ENCODE measurements around the gene ADGRD1.

ADGRD1 gene

GRCh38 chr12:131100031-131100674 is 146.4 kb downstream of the ADGRD1 start:
- DNase-seq (ENCODE audit: low read depth): no peak
- no peak for TF ChIP-seq CTCF (IDR thresholded peaks at IDR 0.05; ENCODE audit: low read length, missing control alignments)
- no peak overlapping the region for H3K4me3 ChIP-seq (replicated peaks; ENCODE audit: low read depth, low read length)

GRCh38 chr12:131101006-131101405 is 147.3 kb downstream of the ADGRD1 start:
- no peak overlapping the region for H3K4me3 ChIP-seq (replicated peaks; ENCODE audit: low read depth, low read length)
- no peak for TF ChIP-seq CTCF (IDR thresholded peaks at IDR 0.05; ENCODE audit: low read length, missing control alignments)
- no peak for DNase-seq (ENCODE audit: low read depth)

- no peak for TF ChIP-seq CTCF (IDR thresholded peaks at IDR 0.05; ENCODE audit: low read length, missing control alignments)
- DNase-seq (ENCODE audit: low read depth): no peak
- H3K4me3 ChIP-seq (replicated peaks; ENCODE audit: low read depth, low read length): no peak overlapping the region
These were observed 148.2 kb downstream of the ADGRD1 start for GRCh38 chr12:131101703-131102492.

GRCh38 chr12:131102493-131102931 is 148.8 kb downstream of the ADGRD1 start:
- TF ChIP-seq CTCF (IDR thresholded peaks at IDR 0.05; ENCODE audit: low read length, missing control alignments): no peak
- no peak overlapping the region for H3K4me3 ChIP-seq (replicated peaks; ENCODE audit: low read depth, low read length)
- no peak for DNase-seq (ENCODE audit: low read depth)

GRCh38 chr12:131102991-131103668 is 149.4 kb downstream of the ADGRD1 start:
- no peak overlapping the region for H3K4me3 ChIP-seq (replicated peaks; ENCODE audit: low read depth, low read length)
- no peak for TF ChIP-seq CTCF (IDR thresholded peaks at IDR 0.05; ENCODE audit: low read length, missing control alignments)
- no peak for DNase-seq (ENCODE audit: low read depth)

- no peak overlapping the region for H3K4me3 ChIP-seq (replicated peaks; ENCODE audit: low read depth, low read length)
- no peak for DNase-seq (ENCODE audit: low read depth)
- TF ChIP-seq CTCF (IDR thresholded peaks at IDR 0.05; ENCODE audit: low read length, missing control alignments): no peak
These were observed 150.2 kb downstream of the ADGRD1 start for GRCh38 chr12:131103669-131104462.

Measured in fibroblast of pulmonary artery (primary cell).